Measurements from ENCODE around the gene ITPRIPL2.
A peak's percentile ranks its signal among the peaks of the same experiment; 100 is the strongest.

ITPRIPL2 gene

GRCh38 chr16:19135896-19136438, 22.2 kb downstream of the ITPRIPL2 start:
- DNase-seq (ENCODE audit: low read depth in 2 of 2) = peak in 1 of 2 donors; percentile 39
- TF ChIP-seq CTCF (IDR thresholded peaks at IDR 0.05; ENCODE audit: low read depth, low read length) = no peak
- no peak overlapping the region for H3K4me3 ChIP-seq (replicated peaks in 1 of 2; ENCODE audit: low read depth in 2 of 2, low read length in 2 of 2)

GRCh38 chr16:19136549-19137196, 22.9 kb downstream of the ITPRIPL2 start:
- DNase-seq (ENCODE audit: low read depth in 2 of 2) = peak; percentile 17 to 33
- TF ChIP-seq CTCF (IDR thresholded peaks at IDR 0.05; ENCODE audit: low read depth, low read length) = no peak
- no peak overlapping the region for H3K4me3 ChIP-seq (replicated peaks in 1 of 2; ENCODE audit: low read depth in 2 of 2, low read length in 2 of 2)

GRCh38 chr16:19137201-19138128, 23.7 kb downstream of the ITPRIPL2 start:
- TF ChIP-seq CTCF (IDR thresholded peaks at IDR 0.05; ENCODE audit: low read depth, low read length) = no peak
- H3K4me3 ChIP-seq (replicated peaks in 1 of 2; ENCODE audit: low read depth in 2 of 2, low read length in 2 of 2) = no peak overlapping the region
- DNase-seq (ENCODE audit: low read depth in 2 of 2) = peak in 1 of 2 donors; percentile 20

GRCh38 chr16:19138601-19139000, 24.8 kb downstream of the ITPRIPL2 start:
- no peak overlapping the region for H3K4me3 ChIP-seq (replicated peaks in 1 of 2; ENCODE audit: low read depth in 2 of 2, low read length in 2 of 2)
- no peak for TF ChIP-seq CTCF (IDR thresholded peaks at IDR 0.05; ENCODE audit: low read depth, low read length)
- peak; percentile 64 to 69 for DNase-seq (ENCODE audit: low read depth in 2 of 2)

- no peak for TF ChIP-seq CTCF (IDR thresholded peaks at IDR 0.05; ENCODE audit: low read depth, low read length)
- H3K4me3 ChIP-seq (replicated peaks in 1 of 2; ENCODE audit: low read depth in 2 of 2, low read length in 2 of 2) = no peak overlapping the region
- no peak for DNase-seq (ENCODE audit: low read depth in 2 of 2)
Observed at GRCh38 chr16:19139436-19140091, 25.8 kb downstream of the ITPRIPL2 start.

- no peak for TF ChIP-seq CTCF (IDR thresholded peaks at IDR 0.05; ENCODE audit: low read depth, low read length)
- H3K4me3 ChIP-seq (replicated peaks in 1 of 2; ENCODE audit: low read depth in 2 of 2, low read length in 2 of 2) = no peak overlapping the region
- no peak for DNase-seq (ENCODE audit: low read depth in 2 of 2)
Observed at GRCh38 chr16:19140396-19140795, 26.6 kb downstream of the ITPRIPL2 start.
